GM12878 (cell line): ENCODE measurements around the gene PSMD11. TPM values are rescaled to one million over a fixed set of nuclear protein-coding genes. Genes with fewer than 3 reads are reported as not detected.
A peak's percentile ranks its signal among the peaks of the same experiment; 100 is the strongest.

ENCODE experiments used
- ATAC-seq: fragments of 200-7000 bp; cut with Tn5 transposase; 3 replicates; pipeline ENCODE4 v1.9.1; 2020; ENCODE audit warnings: mild to moderate bottlenecking, moderate library complexity
- BruUV-seq: library from RNA; stranded (reverse); fragments of 400-500 nt; replicated peaks from 2 replicates; lab custom pipeline; 2021; lab: Mats Ljungman, UMichigan
- CTCF ChIA-PET: fragments of 300-600 bp; sonication (Branson Sonifier 250); formaldehyde crosslinking; extraction: SDS; loops from one replicate; lab custom pipeline; 2021; ENCODE audit warnings: inconsistent platforms; lab: Yijun Ruan, JAX
- POLR2A ChIA-PET: fragments of 350-600 bp; formaldehyde crosslinking; extraction: SDS; loops from one replicate; lab custom pipeline; 2021; ENCODE audit warnings: inconsistent platforms; lab: Charles Lee
- RAD21 ChIA-PET: fragments of 300-600 bp; sonication (Branson Sonifier 250); formaldehyde crosslinking; loops from one replicate; lab custom pipeline; 2023; ENCODE audit warnings: antibody characterized with exemption; ENCODE audit not compliant: unreplicated experiment; lab: Charles Lee
- SMC1A ChIA-PET: fragments of 300-600 bp; sonication (Branson Sonifier 250); formaldehyde crosslinking; loops from one replicate; lab custom pipeline; 2023; ENCODE audit not compliant: unreplicated experiment, uncharacterized antibody; lab: Charles Lee
- DNase-seq: peaks from one replicate; pipeline ENCODE4 v3.0.0-alpha.2; 2011; ENCODE audit warnings: low read depth, low spot score
- FAIRE-seq: peaks from 3 replicates; lab custom pipeline; 2011; peaks lifted over from hg19 to GRCh38; lab: Jason Lieb, UNC
- H2AFZ ChIP-seq: 2 replicates; pipeline ENCODE4 v1.6.0; 2011; ENCODE audit warnings: low read depth, low read length, control low read depth; ENCODE audit not compliant: control insufficient read depth
- H3K27ac ChIP-seq: 2 replicates; pipeline ENCODE4 v1.5.1; 2011; ENCODE audit warnings: control low read depth; ENCODE audit not compliant: control insufficient read depth, insufficient read depth
- H3K27me3 ChIP-seq, 2 experiments: replicated peaks in 1 of 2; 2 replicates each; pipeline versions ENCODE4 v1.6.0 to v1.6.1; 2011; ENCODE audit warnings: low read length in 1 of 2; ENCODE audit not compliant: control insufficient read depth in 2 of 2, insufficient read depth in 2 of 2
- H3K36me3 ChIP-seq, 2 experiments: 2 replicates each; pipeline ENCODE4 v1.5.1; 2011; ENCODE audit warnings: low read length in 1 of 2; ENCODE audit not compliant: control insufficient read depth in 2 of 2, insufficient read depth in 2 of 2
- H3K4me1 ChIP-seq: 2 replicates; pipeline ENCODE4 v1.6.1; 2011; ENCODE audit warnings: mild to moderate bottlenecking, low read length, moderate library complexity, mixed read lengths; ENCODE audit not compliant: control insufficient read depth, insufficient read depth
- H3K4me2 ChIP-seq: 2 replicates; pipeline ENCODE4 v1.6.0; 2011; ENCODE audit warnings: control low read depth; ENCODE audit not compliant: control insufficient read depth, insufficient read depth
- H3K4me3 ChIP-seq: fragments of 200-600 bp; sonication (generic); 2 replicates; pipeline ENCODE4 v1.5.1; 2016
- H3K79me2 ChIP-seq: 2 replicates; pipeline ENCODE4 v1.6.0; 2011; ENCODE audit warnings: low read length; ENCODE audit not compliant: control insufficient read depth, insufficient read depth
- H3K9ac ChIP-seq: 2 replicates; pipeline ENCODE4 v1.8.0; 2011; ENCODE audit warnings: low read length, control low read depth, mixed read lengths; ENCODE audit not compliant: control insufficient read depth, insufficient read depth
- H3K9me3 ChIP-seq: replicated peaks from 3 replicates; pipeline ENCODE4 v1.5.1; 2011; ENCODE audit warnings: mild to moderate bottlenecking, low read length; ENCODE audit not compliant: control insufficient read depth, insufficient read depth
- H4K20me1 ChIP-seq: 2 replicates; pipeline ENCODE4 v1.6.0; 2011; ENCODE audit not compliant: control insufficient read depth, insufficient read depth
- CBX3 ChIP-seq: fragments of 200-600 bp; sonication (generic); IDR thresholded peaks from 2 replicates; pipeline ENCODE4 v1.6.1; 2016; ENCODE audit warnings: low read depth, borderline replicate concordance
- DPF2 ChIP-seq: fragments of 450-650 bp; IDR thresholded peaks from 2 replicates; pipeline ENCODE4 v1.6.1; 2017; ENCODE audit warnings: mild to moderate bottlenecking
- NKRF ChIP-seq: fragments of 450-650 bp; conservative IDR thresholded peaks from 2 replicates; pipeline ENCODE4 v1.6.1; 2017; ENCODE audit warnings: mild to moderate bottlenecking, moderate library complexity
- NR2C1 ChIP-seq: fragments of 450-650 bp; IDR thresholded peaks from 2 replicates; pipeline ENCODE4 v1.6.1; 2017; ENCODE audit warnings: antibody characterized with exemption, mild to moderate bottlenecking, moderate library complexity
- TBL1XR1 ChIP-seq: IDR thresholded peaks from 2 replicates; pipeline ENCODE4 v1.6.1; 2012; ENCODE audit warnings: low read depth, low read length, improper control_type of control experiment
- USF2 ChIP-seq: IDR thresholded peaks from 2 replicates; pipeline ENCODE4 v1.6.1; 2011; ENCODE audit warnings: low read depth, low read length, improper control_type of control experiment, borderline replicate concordance
- YBX1 ChIP-seq: fragments of 450-650 bp; IDR thresholded peaks from 2 replicates; pipeline ENCODE4 v1.6.1; 2016; ENCODE audit warnings: antibody characterized with exemption
- ZNF217 ChIP-seq: fragments of 450-650 bp; IDR thresholded peaks from 2 replicates; pipeline ENCODE4 v1.6.1; 2017; ENCODE audit warnings: antibody characterized with exemption, mild to moderate bottlenecking
- ZZZ3 ChIP-seq: IDR thresholded peaks from 2 replicates; pipeline ENCODE4 v1.6.1; 2011; ENCODE audit warnings: low read depth; ENCODE audit not compliant: control insufficient read depth, insufficient read length
- WGBS: methylation state at CpG from one replicate; pipeline ENCODE4 v1.1.6; 2016; ENCODE audit warnings: low lambda C conversion rate; ENCODE audit not compliant: insufficient replicate concordance, insufficient coverage; ENCODE audit errors: missing lambda C conversion rate; 5-methylcytosine and 5-hydroxymethylcytosine counted together
- in situ Hi-C: fragments of 300-500 bp; cut with MboI; formaldehyde crosslinking; loops from 9 replicates; pipeline ENCODE4 v1.14.3; 2018; ENCODE audit warnings: mixed read lengths
- intact Hi-C: fragments of 100-400 bp; cut with micrococcal nuclease; formaldehyde crosslinking; loops from one replicate; pipeline ENCODE4 v1.14.2; 2022; ENCODE audit not compliant: unreplicated experiment
- polyA plus RNA-seq, 11 experiments: library from polyadenylated mRNA; depleted of rRNA in 4 of 11; unstranded in 6 of 11; stranded (reverse) in 5 of 11; fragments of >200 nt; fragmentation: Nextera tagmentation in 4 of 11; fragmentation: Illumina TruSeq in 1 of 11; extraction: Ambion mirVana in 4 of 11; extraction: Trizol in 1 of 11; gene quantifications; 1 replicate in 1 of 11; 2 replicates in 10 of 11; pipeline versions ENCODE4 v1.2.1 to v1.2.3, GENCODE V29; 2011 to 2016; ENCODE audit warnings: inconsistent platforms in 2 of 11, missing spikeins in 2 of 11, low read depth in 1 of 11
- total RNA-seq, 4 experiments: library from RNA; depleted of rRNA in 3 of 4; stranded (reverse); fragments of >200 nt in 3 of 4; fragmentation: Illumina TruSeq in 1 of 4; extraction: Trizol in 1 of 4; gene quantifications; 2 replicates each; pipeline versions ENCODE4 v1.2.1 to v1.2.3, GENCODE V29; 2013 to 2021

Gene PSMD11
- total and polyA plus RNA-seq, 10 of the 15 experiments (the other 5 are each of a cell fraction or from before 2014, with no cell fraction given): 84.1 to 319 (median 120) TPM

- TF ChIP-seq DPF2 (no peak), NR2C1 (no peak), ZNF217 (no peak), ZZZ3 (no peak), NKRF (no peak)
These were observed 15.7 kb downstream of the PSMD11 start (continued) for GRCh38 chr17:32460054-32460453.

GRCh38 chr17:32461498-32461852, 17.2 kb downstream of the PSMD11 start:
- H3K4me1 ChIP-seq: no peaks in the 10 kb centered on the region
- ChIA-PET CTCF (interaction anchor here (0.6 to 7.4 kb wide), 48 partner anchors 8 to 514 kb away, joined by 3 to 127 read pairs (median 6); partner anchors contain the start of genes CDK5R1, MYO1D and PSMD11), RAD21 (interaction anchor here (0.8 to 2.6 kb wide), 10 partner anchors 10 to 448 kb away, joined by 3 to 9 read pairs (median 4); partner anchors contain the start of genes CDK5R1, MYO1D and PSMD11), SMC1A (interaction anchor here (0.7 to 3.6 kb wide), 21 partner anchors 10 to 475 kb away, joined by 3 to 32 read pairs (median 5); partner anchors contain the start of gene PSMD11), POLR2A (interaction anchor here (1.3 kb wide), 1 partner anchor 30 kb away, joined by 5 read pairs; no protein-coding TSS in a partner anchor)
- TF ChIP-seq YBX1: 0 out of 2 replicates have a peak, but pooled peaks have one; percentile 50
- TF ChIP-seq CBX3: no peak
- no peak for TF ChIP-seq USF2
- TF ChIP-seq TBL1XR1: no peak
- H3K4me2 ChIP-seq: no peak overlapping the region
- intact Hi-C loops (loop anchor here (5.0 kb wide), 2 partner anchors 146 to 296 kb away; no protein-coding TSS in a partner anchor), in situ Hi-C loops (loop anchor here (25.0 kb wide), 1 partner anchor 451 kb away; no protein-coding TSS in a partner anchor)
- 35% methylated on average over 4 of the region's 4 CpGs for WGBS
- H3K36me3 ChIP-seq: peaks cover 9 to 30% of the 10 kb centered on the region in 2 experiments
- FAIRE-seq (no peak), ATAC-seq (peak; percentile 54), DNase-seq (no peak)
- BruUV-seq: no TSS peak
- no peak overlapping the region for H2AFZ ChIP-seq
- no peak overlapping the region for H3K9ac ChIP-seq
- H3K79me2 ChIP-seq: no peaks in the 10 kb centered on the region; the same call in 1 of the 2 replicates
- no peaks in the 10 kb centered on the region for H4K20me1 ChIP-seq
- H3K27ac ChIP-seq: no peak overlapping the region
- H3K9me3 ChIP-seq: no peaks in the 10 kb centered on the region
- H3K4me3 ChIP-seq: no peak overlapping the region
- no peaks in the 10 kb centered on the region for H3K27me3 ChIP-seq
